Neuronal stem cell (in vitro differentiated cells): Measurements from ENCODE around the gene IL2RG.

Source experiments
- DNase-seq: peaks from one replicate; pipeline ENCODE4 v3.0.0-alpha.2; 2013; ENCODE audit warnings: low spot score
- H2AFZ ChIP-seq: one replicate; pipeline ENCODE4 v1.6.1; 2013; ENCODE audit warnings: mild to moderate bottlenecking, low read length, inconsistent platforms
- H2AK5ac ChIP-seq: 2 replicates; pipeline ENCODE4 v1.6.1; 2013; ENCODE audit warnings: low read depth, mild to moderate bottlenecking, inconsistent platforms, low read length, moderate library complexity, mixed read lengths
- H2BK120ac ChIP-seq: 2 replicates; pipeline ENCODE4 v1.6.1; 2013; ENCODE audit warnings: low read depth, mild to moderate bottlenecking, inconsistent platforms, low read length, moderate library complexity, mixed read lengths
- H2BK12ac ChIP-seq: one replicate; pipeline ENCODE4 v1.6.1; 2013; ENCODE audit warnings: low read length, inconsistent platforms
- H2BK15ac ChIP-seq: 2 replicates; pipeline ENCODE4 v1.6.1; 2013; ENCODE audit warnings: mild to moderate bottlenecking, low read length, inconsistent platforms, mixed read lengths
- H2BK5ac ChIP-seq: one replicate; pipeline ENCODE4 v1.6.1; 2013; ENCODE audit warnings: inconsistent platforms, mild to moderate bottlenecking, low read length, moderate library complexity
- H3K14ac ChIP-seq: one replicate; pipeline ENCODE4 v1.6.1; 2013; ENCODE audit warnings: low read length, inconsistent platforms
- H3K18ac ChIP-seq: 2 replicates; pipeline ENCODE4 v1.6.1; 2013; ENCODE audit warnings: low read length, inconsistent platforms
- H3K23ac ChIP-seq: 2 replicates; pipeline ENCODE4 v1.6.1; 2013; ENCODE audit warnings: low read depth, mild to moderate bottlenecking, mixed read lengths, low read length, inconsistent platforms; ENCODE audit not compliant: poor library complexity
- H3K27ac ChIP-seq: replicated peaks from 3 replicates; pipeline ENCODE4 v1.5.1; 2013; ENCODE audit warnings: low read length, inconsistent platforms
- H3K27me3 ChIP-seq, 3 experiments: 2 replicates each; pipeline ENCODE4 v1.6.1; 2013; ENCODE audit warnings: low read length in 3 of 3, mild to moderate bottlenecking in 2 of 3, inconsistent platforms in 1 of 3, low read depth in 1 of 3, mixed read lengths in 1 of 3, moderate library complexity in 1 of 3; ENCODE audit not compliant: control insufficient read depth in 3 of 3, insufficient read depth in 3 of 3
- H3K36me3 ChIP-seq, 2 donors: replicated peaks in 1 of 2; 2 replicates each; pipeline ENCODE4 v1.6.1; 2013; ENCODE audit warnings: low read length in 2 of 2; ENCODE audit not compliant: control insufficient read depth in 2 of 2, insufficient read depth in 2 of 2
- H3K4ac ChIP-seq: 2 replicates; pipeline ENCODE4 v1.6.1; 2013; ENCODE audit warnings: inconsistent platforms, mild to moderate bottlenecking, low read length, moderate library complexity
- H3K4me1 ChIP-seq, 2 donors: 1 replicate in 1 of 2; 2 replicates in 1 of 2; pipeline ENCODE4 v1.6.1; 2013; ENCODE audit warnings: low read length in 2 of 2, low read depth in 1 of 2; ENCODE audit not compliant: control insufficient read depth in 2 of 2, insufficient read depth in 1 of 2
- H3K4me2 ChIP-seq: one replicate; pipeline ENCODE4 v1.6.1; 2013; ENCODE audit warnings: mild to moderate bottlenecking, low read length, inconsistent platforms; ENCODE audit not compliant: insufficient read depth, poor library complexity, severe bottlenecking
- H3K4me3 ChIP-seq, 2 donors: 2 replicates each; pipeline ENCODE4 v1.5.1; 2013; ENCODE audit warnings: low read length in 2 of 2, mild to moderate bottlenecking in 2 of 2, inconsistent platforms in 1 of 2, moderate library complexity in 1 of 2
- H3K79me1 ChIP-seq: one replicate; pipeline ENCODE4 v1.6.1; 2013; ENCODE audit warnings: low read depth, mild to moderate bottlenecking, inconsistent platforms, low read length, moderate library complexity
- H3K9ac ChIP-seq: one replicate; pipeline ENCODE4 v1.6.1; 2013; ENCODE audit warnings: mild to moderate bottlenecking, low read depth, low read length, inconsistent platforms; ENCODE audit not compliant: poor library complexity
- H3K9me3 ChIP-seq, 2 donors: replicated peaks in 1 of 2; 2 replicates each; pipeline versions ENCODE3 to v1.6.1; 2013; ENCODE audit warnings: low read length in 2 of 2, mild to moderate bottlenecking in 2 of 2, inconsistent platforms in 1 of 2, low read depth in 1 of 2, mixed read lengths in 1 of 2, moderate library complexity in 1 of 2; ENCODE audit not compliant: control insufficient read depth in 2 of 2, insufficient read depth in 1 of 2
- H4K8ac ChIP-seq: one replicate; pipeline ENCODE4 v1.6.1; 2013; ENCODE audit warnings: low read depth, mild to moderate bottlenecking, inconsistent platforms, low read length, moderate library complexity
- H4K91ac ChIP-seq: one replicate; pipeline ENCODE4 v1.6.1; 2013; ENCODE audit warnings: low read length, low read depth, mild to moderate bottlenecking, inconsistent platforms; ENCODE audit not compliant: poor library complexity
- WGBS, 2 donors: extraction: QIAGEN DNeasy Blood & Tissue Kit; methylation state at CpG; one replicate each; pipeline ENCODE4 v1.1.7; 2013; ENCODE audit warnings: missing lambda C conversion rate in 2 of 2, mixed read lengths in 1 of 2; ENCODE audit not compliant: insufficient read length in 2 of 2, insufficient replicate concordance in 1 of 2; ENCODE audit errors: extremely low coverage in 2 of 2; 5-methylcytosine and 5-hydroxymethylcytosine counted together

Gene IL2RG

DNA sequence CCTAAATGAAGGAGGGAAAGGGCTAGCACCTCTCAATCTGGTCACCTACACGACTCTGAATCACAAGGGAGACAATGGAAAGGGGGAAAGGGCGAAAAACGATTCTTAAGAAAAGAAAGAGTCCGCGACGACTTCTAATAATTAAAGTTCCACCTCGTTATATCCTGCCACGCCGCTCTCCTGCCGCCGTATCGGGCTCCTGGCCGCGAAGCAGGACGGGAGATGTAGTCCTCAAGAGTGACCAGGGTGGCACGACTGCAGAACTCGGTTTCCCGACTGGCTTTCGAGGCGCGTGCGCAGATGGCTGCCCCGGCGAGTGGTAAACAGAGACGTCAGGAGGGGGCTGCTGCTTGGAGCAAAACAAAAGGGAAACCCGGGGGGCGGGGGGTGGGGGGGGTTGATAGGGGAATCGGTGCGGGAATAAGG is 15.8 kb downstream of the IL2RG start, which contains the start of gene FOXO4:
TSS of gene FOXO4 (plus strand) at position 297 of the 426 bp plus-strand sequence. CDS start 678 bp downstream, outside the sequence.
- H2AFZ ChIP-seq = peak within 1 kb of the TSS; percentile 77
- H3K9ac ChIP-seq = peak within 1 kb of the TSS; percentile 72
- H3K4ac ChIP-seq = no peak within 1 kb of the TSS
- no peak within 1 kb of the TSS for H3K14ac ChIP-seq
- H3K4me1 ChIP-seq = peaks cover 2 to 5% of the 10 kb centered on the region in 2 donors
- no peak within 1 kb of the TSS for H2AK5ac ChIP-seq
- H2BK12ac ChIP-seq = no peak within 1 kb of the TSS
- peak within 1 kb of the TSS; percentile 62 for H3K4me2 ChIP-seq
- H3K4me3 ChIP-seq = peak within 1 kb of the TSS; percentile 48 to 85
- H3K18ac ChIP-seq = peak within 1 kb of the TSS; percentile 80
- no peak within 1 kb of the TSS for H2BK15ac ChIP-seq
- H3K9me3 ChIP-seq = no peaks in the 10 kb centered on the region
- H3K27ac ChIP-seq = no peak within 1 kb of the TSS
- H3K27me3 ChIP-seq = peaks cover 0 to 23% (median 10%) of the 10 kb centered on the region in 3 experiments
- no peak within 1 kb of the TSS for H4K91ac ChIP-seq
- H3K23ac ChIP-seq = no peak within 1 kb of the TSS
- peak; percentile 76 for DNase-seq
- H3K36me3 ChIP-seq = no peaks in the 10 kb centered on the region
- H3K79me1 ChIP-seq = no peaks in the 10 kb centered on the region
- H4K8ac ChIP-seq = no peak within 1 kb of the TSS
- H2BK5ac ChIP-seq = no peak within 1 kb of the TSS
- H2BK120ac ChIP-seq = no peak within 1 kb of the TSS
- WGBS, 2 donors = no CpG with 5 or more reads among the region's 29 CpGs

- WGBS, 2 donors = no CpG with 5 or more reads among the region's 6 CpGs
These were observed 16.3 kb downstream of the IL2RG start for GRCh38 chrX:71095033-71095432.

DNA sequence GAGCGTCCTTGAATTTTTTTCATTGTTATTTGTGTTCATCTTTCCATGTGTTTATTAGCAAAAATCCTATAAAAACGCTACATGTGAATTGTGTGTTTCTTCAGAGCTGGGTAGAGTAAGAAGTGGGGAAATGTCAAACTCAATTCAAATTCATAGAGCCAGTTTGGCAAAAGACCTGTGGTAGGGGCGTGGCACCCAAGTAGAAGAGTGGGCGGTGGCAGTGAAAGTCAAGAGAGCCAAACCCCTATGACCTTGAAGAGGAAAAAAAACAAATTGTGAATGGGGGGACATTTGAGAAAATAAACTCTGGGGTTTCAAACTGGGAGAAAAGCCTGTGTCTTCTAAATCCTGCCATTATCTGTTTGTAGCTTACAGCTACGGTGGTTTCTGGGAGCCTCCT is 20.1 kb downstream of the IL2RG start:
- Histone ChIP-seq H3K23ac (no peak overlapping the region), H4K91ac (no peak overlapping the region), H2BK15ac (no peak overlapping the region), H3K36me3 (no peaks in the 10 kb centered on the region), H2AK5ac (no peak overlapping the region), H3K4me2 (no peak overlapping the region), H3K4me1 (no peaks in the 10 kb centered on the region), H3K79me1 (no peaks in the 10 kb centered on the region), H3K27me3 (no peaks in the 10 kb centered on the region), H4K8ac (no peak overlapping the region), H3K27ac (no peak overlapping the region), H3K9me3 (no peaks in the 10 kb centered on the region), H2BK12ac (no peak overlapping the region), H3K14ac (no peak overlapping the region), H3K4ac (no peak overlapping the region), H2BK120ac (no peak overlapping the region), H2AFZ (no peak overlapping the region), H3K9ac (no peak overlapping the region), H3K4me3 (no peak overlapping the region), H2BK5ac (no peak overlapping the region), H3K18ac (no peak overlapping the region)
- no CpG with 5 or more reads among the region's 5 CpGs for WGBS, 2 donors
- no peak for DNase-seq

More at GRCh38 chrX:71095033-71095432, 16.3 kb downstream of the IL2RG start:
- no peak overlapping the region for H4K91ac ChIP-seq
- no peaks in the 10 kb centered on the region for H3K79me1 ChIP-seq
- DNase-seq = no peak
- H2BK5ac ChIP-seq = no peak overlapping the region
- no peaks in the 10 kb centered on the region for H3K36me3 ChIP-seq
- peak overlapping the region; percentile 52 for H3K4me2 ChIP-seq
- no peak overlapping the region for H3K14ac ChIP-seq
- H3K4me1 ChIP-seq = peaks cover 2 to 5% of the 10 kb centered on the region in 2 donors
- H3K4ac ChIP-seq = no peak overlapping the region
- no peak overlapping the region for H4K8ac ChIP-seq
- no peak overlapping the region for H3K27ac ChIP-seq
- H2BK15ac ChIP-seq = no peak overlapping the region
- H3K18ac ChIP-seq = no peak overlapping the region
- no peak overlapping the region for H3K23ac ChIP-seq
- no peak overlapping the region for H2BK120ac ChIP-seq
- no peak overlapping the region for H2BK12ac ChIP-seq
- peaks cover 0 to 23% (median 10%) of the 10 kb centered on the region in 3 experiments for H3K27me3 ChIP-seq
- peak overlapping the region; percentile 48 to 78 for H3K4me3 ChIP-seq
- H3K9ac ChIP-seq = no peak overlapping the region
- no peaks in the 10 kb centered on the region for H3K9me3 ChIP-seq
- H2AK5ac ChIP-seq = no peak overlapping the region
- peak overlapping the region; percentile 77 for H2AFZ ChIP-seq

GRCh38 chrX:71085900-71086299 is 25.5 kb downstream of the IL2RG start:
- no peak overlapping the region for H2BK5ac ChIP-seq
- no peak overlapping the region for H3K4me3 ChIP-seq
- H3K4me2 ChIP-seq = no peak overlapping the region
- H2BK15ac ChIP-seq = no peak overlapping the region
- no peak for DNase-seq
- no peak overlapping the region for H3K27ac ChIP-seq
- no peak overlapping the region for H4K8ac ChIP-seq
- no peaks in the 10 kb centered on the region for H3K79me1 ChIP-seq
- no peaks in the 10 kb centered on the region for H3K36me3 ChIP-seq
- no peak overlapping the region for H2BK12ac ChIP-seq
- H3K9ac ChIP-seq = no peak overlapping the region
- H2BK120ac ChIP-seq = no peak overlapping the region
- H2AFZ ChIP-seq = no peak overlapping the region
- H3K18ac ChIP-seq = no peak overlapping the region
- H3K4ac ChIP-seq = no peak overlapping the region
- H3K9me3 ChIP-seq = no peaks in the 10 kb centered on the region
- peaks cover 0 to 15% (median 0%) of the 10 kb centered on the region in 3 experiments for H3K27me3 ChIP-seq
- no CpG with 5 or more reads among the region's 4 CpGs for WGBS, 2 donors
- no peak overlapping the region for H3K14ac ChIP-seq
- H3K4me1 ChIP-seq = no peaks in the 10 kb centered on the region
- H3K23ac ChIP-seq = no peak overlapping the region
- no peak overlapping the region for H2AK5ac ChIP-seq
- no peak overlapping the region for H4K91ac ChIP-seq
